Measurements from ENCODE around the gene EYA4. TPM values are rescaled to one million over a fixed set of nuclear protein-coding genes. Genes with fewer than 3 reads are reported as not detected.

EYA4 gene
- polyA plus RNA-seq, 1 of the 3 experiments (the other 2 are of a cell fraction): 0.08 TPM

DNA sequence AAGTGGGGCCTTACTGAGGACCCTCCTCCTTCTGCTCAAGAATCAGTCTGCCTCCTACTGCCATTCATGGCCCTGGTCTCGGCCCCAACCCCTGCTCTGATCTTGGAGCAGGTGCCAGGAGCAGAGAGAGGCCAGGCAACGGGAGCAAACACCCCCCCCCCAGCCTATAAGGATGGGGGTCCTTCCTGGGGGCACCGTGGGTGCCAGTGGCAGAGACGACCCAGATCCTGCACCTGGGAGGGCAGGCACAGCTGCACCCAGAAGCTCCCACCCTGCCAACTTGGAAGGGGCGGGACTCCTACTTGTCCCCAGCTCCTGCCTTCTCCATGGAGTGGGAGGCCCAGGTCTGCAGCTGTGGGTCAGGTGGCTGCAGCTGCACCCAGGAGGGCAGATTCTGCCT is 183.2 kb downstream of the EYA4 start:
- Histone ChIP-seq H2AFZ (ENCODE audit: low read depth) (no peak overlapping the region), H3K79me2 (ENCODE audit: insufficient read depth) (no peaks in the 10 kb centered on the region), H4K20me1 (ENCODE audit: insufficient read depth) (no peaks in the 10 kb centered on the region), H3K4me1 (ENCODE audit: control insufficient read depth in 1 of 2, insufficient read depth in 2 of 2, low read depth in 1 of 2, low read length in 1 of 2) (no peaks in the 10 kb centered on the region), H3K4me3 (ENCODE audit: low read depth in 2 of 2, low read length in 1 of 2) (no peak overlapping the region), H3K9ac (no peak overlapping the region), H3K9me2 (no peaks in the 10 kb centered on the region), H3K9me3 (no peaks in the 10 kb centered on the region), H3K27ac (ENCODE audit: low read depth in 2 of 2, low read length in 1 of 2) (no peak overlapping the region), H3K27me3 (ENCODE audit: insufficient read depth) (no peaks in the 10 kb centered on the region), H3K36me3 (replicated peaks in 1 of 2; ENCODE audit: control insufficient read depth in 1 of 2, insufficient read depth in 2 of 2, low read length in 1 of 2) (no peaks in the 10 kb centered on the region), H3F3A (replicated peaks; ENCODE audit: insufficient read depth) (no peaks in the 10 kb centered on the region), H3K4me2 (no peak overlapping the region)
- ChIA-PET POLR2A (no interaction called here), CTCF (no interaction called here)
- no peak for DNase-seq
- TF ChIP-seq IRF3 (IDR thresholded peaks at IDR 0.05; ENCODE audit: low read depth, low read length) (no peak), TCF12 (IDR thresholded peaks at IDR 0.05) (no peak), RFX5 (IDR thresholded peaks at IDR 0.05; ENCODE audit: low read length) (no peak), FOXJ3 (CRISPR knock-in tag; IDR thresholded peaks at IDR 0.05) (no peak), MAX (IDR thresholded peaks at IDR 0.05; ENCODE audit: low read depth) (no peak)
- no CpG with 5 or more reads among the region's 5 CpGs for WGBS (ENCODE audit: low lambda C conversion rate)

DNA sequence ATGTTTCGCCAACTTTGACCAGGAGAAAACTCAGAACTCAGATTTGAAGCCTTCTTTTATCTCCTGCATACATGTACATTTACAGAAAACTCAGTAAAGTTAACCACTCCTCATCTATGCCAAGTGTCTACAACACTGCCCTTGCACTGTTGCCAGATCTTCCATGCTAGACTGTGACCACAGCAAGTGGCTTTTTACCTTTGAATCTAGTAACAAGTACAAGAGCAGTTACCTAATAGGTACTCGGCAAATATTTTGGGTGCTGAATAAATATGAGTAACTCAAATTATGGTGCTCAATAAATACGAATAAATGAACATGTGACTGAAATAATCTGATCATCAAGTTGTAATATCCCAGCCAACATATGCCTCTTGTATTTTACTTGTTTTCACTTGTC is 184.9 kb downstream of the EYA4 start:
- H2AFZ ChIP-seq (ENCODE audit: low read depth): no peak overlapping the region
- H3K9ac ChIP-seq: no peak overlapping the region
- CTCF ChIA-PET: no interaction called here
- no peak overlapping the region for H3K27ac ChIP-seq (ENCODE audit: low read depth in 2 of 2, low read length in 1 of 2)
- POLR2A ChIA-PET: no interaction called here
- H3K4me1 ChIP-seq (ENCODE audit: control insufficient read depth in 1 of 2, insufficient read depth in 2 of 2, low read depth in 1 of 2, low read length in 1 of 2): no peaks in the 10 kb centered on the region
- TF ChIP-seq TAF1 (IDR thresholded peaks at IDR 0.05; ENCODE audit: borderline replicate concordance, low read depth, low read length) (no peak), SIN3A (IDR thresholded peaks at IDR 0.05; ENCODE audit: borderline replicate concordance, low read depth, low read length) (no peak), RCOR1 (IDR thresholded peaks at IDR 0.05; ENCODE audit: low read length) (no peak)
- TF ChIP-seq, protein P1, sequence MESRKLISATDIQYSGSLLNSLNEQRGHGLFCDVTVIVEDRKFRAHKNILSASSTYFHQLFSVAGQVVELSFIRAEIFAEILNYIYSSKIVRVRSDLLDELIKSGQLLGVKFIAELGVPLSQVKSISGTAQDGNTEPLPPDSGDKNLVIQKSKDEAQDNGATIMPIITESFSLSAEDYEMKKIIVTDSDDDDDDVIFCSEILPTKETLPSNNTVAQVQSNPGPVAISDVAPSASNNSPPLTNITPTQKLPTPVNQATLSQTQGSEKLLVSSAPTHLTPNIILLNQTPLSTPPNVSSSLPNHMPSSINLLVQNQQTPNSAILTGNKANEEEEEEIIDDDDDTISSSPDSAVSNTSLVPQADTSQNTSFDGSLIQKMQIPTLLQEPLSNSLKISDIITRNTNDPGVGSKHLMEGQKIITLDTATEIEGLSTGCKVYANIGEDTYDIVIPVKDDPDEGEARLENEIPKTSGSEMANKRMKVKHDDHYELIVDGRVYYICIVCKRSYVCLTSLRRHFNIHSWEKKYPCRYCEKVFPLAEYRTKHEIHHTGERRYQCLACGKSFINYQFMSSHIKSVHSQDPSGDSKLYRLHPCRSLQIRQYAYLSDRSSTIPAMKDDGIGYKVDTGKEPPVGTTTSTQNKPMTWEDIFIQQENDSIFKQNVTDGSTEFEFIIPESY (IDR thresholded peaks at IDR 0.05; ENCODE audit: borderline replicate concordance, low read depth): no peak
- no peaks in the 10 kb centered on the region for H3K36me3 ChIP-seq (replicated peaks in 1 of 2; ENCODE audit: control insufficient read depth in 1 of 2, insufficient read depth in 2 of 2, low read length in 1 of 2)
- 11% methylated on average over 3 of the region's 3 CpGs for WGBS (ENCODE audit: low lambda C conversion rate)
- H3K27me3 ChIP-seq (ENCODE audit: insufficient read depth): no peaks in the 10 kb centered on the region
- no peaks in the 10 kb centered on the region for H3K79me2 ChIP-seq (ENCODE audit: insufficient read depth)
- no peaks in the 10 kb centered on the region for H3K9me3 ChIP-seq
- H4K20me1 ChIP-seq (ENCODE audit: insufficient read depth): no peaks in the 10 kb centered on the region
- H3K4me3 ChIP-seq (ENCODE audit: low read depth in 2 of 2, low read length in 1 of 2): no peak overlapping the region
- no peaks in the 10 kb centered on the region for H3K9me2 ChIP-seq
- DNase-seq: no peak
- H3F3A ChIP-seq (replicated peaks; ENCODE audit: insufficient read depth): no peaks in the 10 kb centered on the region
- no peak overlapping the region for H3K4me2 ChIP-seq

DNA sequence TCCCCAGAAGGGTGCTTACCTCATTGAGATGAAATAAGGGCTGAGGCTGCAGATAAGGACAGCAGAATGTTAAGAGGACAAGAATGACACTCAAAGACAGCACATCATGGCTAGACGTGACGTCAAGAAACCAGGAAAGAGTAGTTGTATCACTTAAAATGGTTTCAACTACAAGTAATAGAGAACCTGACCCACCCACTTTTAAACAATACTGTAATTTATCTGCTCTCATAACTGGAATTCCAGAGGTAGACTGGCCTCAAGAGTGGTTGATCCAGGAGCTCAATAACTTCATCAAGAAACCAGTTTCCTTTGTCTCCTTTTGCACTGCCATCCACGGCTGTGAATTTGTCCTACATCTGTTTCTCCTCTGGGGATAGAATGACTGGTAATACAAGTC is 187.1 kb downstream of the EYA4 start:
- H3K4me1 ChIP-seq (ENCODE audit: control insufficient read depth in 1 of 2, insufficient read depth in 2 of 2, low read depth in 1 of 2, low read length in 1 of 2): no peaks in the 10 kb centered on the region
- H3K36me3 ChIP-seq (replicated peaks in 1 of 2; ENCODE audit: control insufficient read depth in 1 of 2, insufficient read depth in 2 of 2, low read length in 1 of 2): no peaks in the 10 kb centered on the region
- H3K9me3 ChIP-seq: no peaks in the 10 kb centered on the region
- no peaks in the 10 kb centered on the region for H3K9me2 ChIP-seq
- H3K4me3 ChIP-seq (ENCODE audit: low read depth in 2 of 2, low read length in 1 of 2): no peak overlapping the region
- no peaks in the 10 kb centered on the region for H3K79me2 ChIP-seq (ENCODE audit: insufficient read depth)
- no peaks in the 10 kb centered on the region for H4K20me1 ChIP-seq (ENCODE audit: insufficient read depth)
- DNase-seq: no peak
- 4% methylated on average over 3 of the region's 3 CpGs for WGBS (ENCODE audit: low lambda C conversion rate)
- no peak overlapping the region for H2AFZ ChIP-seq (ENCODE audit: low read depth)
- no peak overlapping the region for H3K9ac ChIP-seq
- H3F3A ChIP-seq (replicated peaks; ENCODE audit: insufficient read depth): no peaks in the 10 kb centered on the region
- H3K4me2 ChIP-seq: no peak overlapping the region
- H3K27me3 ChIP-seq (ENCODE audit: insufficient read depth): no peaks in the 10 kb centered on the region
- ChIA-PET POLR2A (no interaction called here), CTCF (no interaction called here)
- H3K27ac ChIP-seq (ENCODE audit: low read depth in 2 of 2, low read length in 1 of 2): no peak overlapping the region
- TF ChIP-seq RXRA (IDR thresholded peaks at IDR 0.05; ENCODE audit: borderline replicate concordance, low read depth) (no peak), FOSL2 (IDR thresholded peaks at IDR 0.05; ENCODE audit: borderline replicate concordance, low read depth) (no peak), TAF1 (IDR thresholded peaks at IDR 0.05; ENCODE audit: borderline replicate concordance, low read depth, low read length) (no peak), JUND (IDR thresholded peaks at IDR 0.05) (no peak), SMC3 (IDR thresholded peaks at IDR 0.05; ENCODE audit: low read depth, low read length) (no peak), EP300 (IDR thresholded peaks at IDR 0.05; ENCODE audit: borderline replicate concordance in 1 of 2, low read depth in 1 of 2, low read length in 1 of 2) (no peak), NFIC (IDR thresholded peaks at IDR 0.05; ENCODE audit: borderline replicate concordance) (no peak), FOXJ3 (CRISPR knock-in tag; IDR thresholded peaks at IDR 0.05) (no peak), PBX3 (IDR thresholded peaks at IDR 0.05) (no peak)
- TF ChIP-seq, protein P2, sequence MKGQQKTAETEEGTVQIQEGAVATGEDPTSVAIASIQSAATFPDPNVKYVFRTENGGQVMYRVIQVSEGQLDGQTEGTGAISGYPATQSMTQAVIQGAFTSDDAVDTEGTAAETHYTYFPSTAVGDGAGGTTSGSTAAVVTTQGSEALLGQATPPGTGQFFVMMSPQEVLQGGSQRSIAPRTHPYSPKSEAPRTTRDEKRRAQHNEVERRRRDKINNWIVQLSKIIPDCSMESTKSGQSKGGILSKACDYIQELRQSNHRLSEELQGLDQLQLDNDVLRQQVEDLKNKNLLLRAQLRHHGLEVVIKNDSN (IDR thresholded peaks at IDR 0.05; ENCODE audit: borderline replicate concordance, low read depth): no peak
